AML-193 (cell line): ENCODE measurements around the gene CDC42.

Experiments used
- DNase-seq, 2 experiments: peaks; one replicate each; lab custom pipeline; 2025; lab: John Stamatoyannopoulos, UW

CDC42 gene

DNA sequence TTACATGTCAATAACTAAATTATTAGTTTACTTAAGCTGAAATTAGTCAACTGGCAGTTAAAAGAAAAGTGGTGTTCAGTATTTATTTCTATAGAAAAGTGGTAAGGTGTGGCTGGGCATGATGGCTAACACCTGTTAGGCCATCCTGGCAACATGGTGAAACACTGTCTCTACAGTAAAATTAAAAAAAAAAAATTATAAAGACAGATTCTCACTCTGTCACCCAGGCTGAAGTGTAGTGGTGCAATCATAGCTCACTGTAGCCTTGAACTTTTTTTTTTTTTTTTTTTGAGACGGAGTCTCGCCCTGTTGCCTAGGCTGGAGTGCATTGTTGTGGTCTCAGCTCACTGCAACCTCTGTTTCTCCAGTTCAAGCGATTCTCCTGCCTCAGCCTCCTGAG is 57.5 kb downstream of the CDC42 start:
- DNase-seq = no peak

- no peak for DNase-seq
These were observed 58.6 kb downstream of the CDC42 start for GRCh38 chr1:22111115-22111514.

DNA sequence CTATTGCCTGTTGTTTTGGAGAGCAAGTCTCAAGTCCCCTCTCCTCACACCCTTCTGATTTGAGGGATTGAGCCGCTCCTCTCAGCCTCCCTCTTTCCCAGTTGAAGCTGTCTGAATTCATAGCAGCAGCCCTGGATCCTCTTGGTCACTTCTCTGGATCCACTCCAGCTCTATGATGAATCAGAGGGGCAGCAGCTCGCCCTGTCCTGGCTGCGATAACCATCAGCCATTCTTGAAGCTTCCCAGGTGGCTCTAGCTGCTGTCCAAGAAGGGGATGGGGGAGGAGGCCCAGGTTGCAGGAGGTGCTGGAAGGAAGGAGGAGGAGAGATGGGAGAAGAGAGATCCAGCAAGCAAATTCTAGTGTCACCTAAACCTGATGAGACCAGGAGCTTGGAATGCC is 59.1 kb downstream of the CDC42 start:
- no peak for DNase-seq

DNA sequence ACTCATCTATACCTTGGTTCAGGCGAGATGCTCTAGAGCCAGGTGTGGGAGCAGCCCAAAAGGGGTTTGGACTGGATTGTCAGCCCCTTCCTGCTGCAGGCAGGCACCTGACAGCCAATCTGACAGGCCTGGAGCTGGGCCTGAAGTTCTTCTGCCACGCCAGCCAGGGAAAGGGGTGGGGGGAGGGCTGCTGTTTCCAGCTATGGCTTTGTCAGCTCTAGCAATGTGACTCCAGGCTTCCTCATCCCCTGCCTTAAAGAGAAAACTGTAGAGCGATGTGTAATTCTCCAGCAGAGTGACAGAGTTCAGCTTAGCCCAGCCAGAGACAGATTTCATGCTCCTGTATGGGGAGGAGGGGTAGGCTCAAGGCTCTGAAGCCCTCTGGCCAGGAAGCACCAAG is 60.0 kb downstream of the CDC42 start:
- no peak for DNase-seq

- DNase-seq = no peak
These were observed 61.8 kb downstream of the CDC42 start for GRCh38 chr1:22114083-22115012.

- no peak for DNase-seq
These were observed 62.8 kb downstream of the CDC42 start for GRCh38 chr1:22115286-22115685.

DNA sequence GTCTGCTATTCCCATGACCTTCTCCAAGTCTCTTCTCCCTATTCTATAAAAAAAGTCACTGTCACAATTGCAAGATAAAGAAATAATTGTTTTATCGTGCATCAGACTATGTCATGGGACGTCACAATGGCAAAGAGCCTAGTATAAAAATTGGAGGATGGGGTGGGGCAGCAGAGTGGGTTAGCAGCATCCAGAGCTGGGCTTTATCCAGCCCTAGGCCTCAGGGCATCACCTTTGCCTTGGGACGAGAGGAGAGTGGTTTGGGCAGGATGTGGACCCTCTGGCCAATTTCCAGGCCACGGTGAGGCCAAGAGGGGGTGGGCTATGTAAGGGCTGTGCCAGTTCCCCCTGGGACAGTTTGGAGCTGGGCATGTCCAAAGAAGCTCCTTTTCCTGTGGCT is 64.7 kb downstream of the CDC42 start:
- no peak for DNase-seq

DNA sequence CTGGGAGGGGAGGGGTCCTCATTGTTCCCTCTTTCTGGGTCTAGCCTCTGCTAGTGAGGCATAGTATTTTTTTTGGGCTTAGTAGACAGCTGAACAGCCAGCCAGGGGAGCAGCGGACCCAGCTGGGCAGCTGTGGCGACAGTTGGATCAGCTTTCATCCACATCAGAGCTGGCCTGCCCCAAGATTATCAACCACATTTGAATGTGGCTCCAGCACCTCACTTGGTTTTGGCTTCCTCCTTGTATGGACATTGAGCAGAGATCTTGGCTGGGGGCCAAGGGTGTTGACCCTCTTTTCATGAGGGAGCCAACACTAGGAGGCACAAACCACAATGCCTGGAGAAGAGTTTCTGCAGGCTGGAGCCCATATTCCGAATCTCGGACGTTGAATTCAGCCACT is 65.3 kb downstream of the CDC42 start:
- DNase-seq = no peak

- no peak for DNase-seq
These were observed 65.9 kb downstream of the CDC42 start for GRCh38 chr1:22118291-22118992.

DNA sequence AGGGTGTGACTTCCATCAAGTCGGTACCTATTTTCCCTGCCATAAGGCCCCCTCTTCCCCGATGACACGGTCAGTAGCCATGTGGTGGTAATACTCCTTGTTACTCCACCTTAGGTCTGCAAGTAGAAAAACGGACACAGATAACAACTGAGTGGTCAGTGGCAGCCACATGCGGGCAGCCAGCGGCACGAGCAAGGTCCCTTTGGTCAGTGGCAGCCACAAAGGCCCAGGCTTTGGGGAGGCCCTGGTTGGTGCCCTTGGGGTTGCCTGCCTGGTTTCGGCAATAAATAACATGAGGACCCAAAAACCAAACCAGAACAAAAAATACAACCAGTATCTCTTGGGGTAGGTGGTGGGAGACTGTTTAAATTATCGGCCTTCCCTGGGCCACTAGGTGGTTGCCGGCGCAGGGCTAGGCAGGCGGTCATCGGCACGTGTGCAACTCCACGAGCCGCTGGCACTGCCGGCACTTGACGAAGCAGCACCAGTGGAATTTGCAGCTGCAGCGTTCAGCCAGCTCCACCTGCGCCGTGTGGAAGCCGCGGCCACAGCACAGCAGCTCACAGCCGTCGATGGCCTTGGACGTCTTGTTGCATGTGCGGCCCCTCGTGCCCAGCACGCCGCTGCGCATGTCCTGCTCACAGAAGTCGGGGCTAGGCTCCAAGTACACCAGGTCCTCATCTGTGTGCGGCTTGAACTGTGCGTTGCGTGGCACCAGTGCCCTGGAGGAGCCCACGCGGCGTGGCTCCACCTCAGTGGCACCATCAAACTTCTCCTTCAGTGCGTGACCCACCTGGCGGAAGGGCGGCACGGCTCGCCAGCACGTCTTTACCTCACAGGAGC is 67.3 kb downstream of the CDC42 start:
- no peak for DNase-seq

DNA sequence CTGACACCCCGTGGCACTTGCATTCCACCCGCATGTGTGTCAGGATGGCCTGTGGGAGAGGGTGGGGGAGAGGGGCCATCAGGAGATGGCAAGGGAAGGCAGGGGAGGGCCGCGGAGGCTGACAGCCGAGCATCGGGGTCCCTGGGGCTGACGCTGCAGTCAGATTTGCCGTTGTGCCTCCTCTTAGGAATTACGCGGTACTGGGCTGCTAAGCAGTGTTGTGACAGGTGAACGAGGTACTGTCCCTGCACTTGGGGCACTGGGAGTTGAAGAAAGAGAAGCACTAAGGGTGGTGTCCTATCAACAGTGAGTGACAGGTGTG is 67.9 kb downstream of the CDC42 start:
- DNase-seq = no peak

DNA sequence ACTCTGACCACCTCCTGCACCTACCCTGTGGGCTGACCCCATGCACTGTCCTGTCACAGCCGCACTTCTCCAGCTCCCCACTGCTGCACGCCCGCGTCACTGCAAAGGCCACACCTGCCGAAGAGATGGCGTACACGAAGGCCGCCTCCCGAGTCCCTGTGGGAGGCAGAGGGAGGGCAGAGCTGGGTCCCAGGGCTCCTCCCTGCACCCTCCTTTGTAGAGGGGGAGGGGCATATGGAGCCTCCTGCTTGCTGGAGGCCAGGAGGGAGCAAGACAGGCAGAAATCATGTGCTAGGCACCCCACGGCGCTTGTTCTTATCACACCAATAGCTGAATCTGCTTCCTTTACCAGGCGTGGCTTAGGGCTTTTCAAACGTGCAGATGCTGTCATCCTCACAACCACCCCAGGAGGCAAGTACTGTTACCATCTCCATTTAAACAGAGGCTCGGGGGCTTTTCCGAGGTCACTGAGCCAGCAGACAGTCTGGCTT is 69.0 kb downstream of the CDC42 start:
- DNase-seq = no peak

DNA sequence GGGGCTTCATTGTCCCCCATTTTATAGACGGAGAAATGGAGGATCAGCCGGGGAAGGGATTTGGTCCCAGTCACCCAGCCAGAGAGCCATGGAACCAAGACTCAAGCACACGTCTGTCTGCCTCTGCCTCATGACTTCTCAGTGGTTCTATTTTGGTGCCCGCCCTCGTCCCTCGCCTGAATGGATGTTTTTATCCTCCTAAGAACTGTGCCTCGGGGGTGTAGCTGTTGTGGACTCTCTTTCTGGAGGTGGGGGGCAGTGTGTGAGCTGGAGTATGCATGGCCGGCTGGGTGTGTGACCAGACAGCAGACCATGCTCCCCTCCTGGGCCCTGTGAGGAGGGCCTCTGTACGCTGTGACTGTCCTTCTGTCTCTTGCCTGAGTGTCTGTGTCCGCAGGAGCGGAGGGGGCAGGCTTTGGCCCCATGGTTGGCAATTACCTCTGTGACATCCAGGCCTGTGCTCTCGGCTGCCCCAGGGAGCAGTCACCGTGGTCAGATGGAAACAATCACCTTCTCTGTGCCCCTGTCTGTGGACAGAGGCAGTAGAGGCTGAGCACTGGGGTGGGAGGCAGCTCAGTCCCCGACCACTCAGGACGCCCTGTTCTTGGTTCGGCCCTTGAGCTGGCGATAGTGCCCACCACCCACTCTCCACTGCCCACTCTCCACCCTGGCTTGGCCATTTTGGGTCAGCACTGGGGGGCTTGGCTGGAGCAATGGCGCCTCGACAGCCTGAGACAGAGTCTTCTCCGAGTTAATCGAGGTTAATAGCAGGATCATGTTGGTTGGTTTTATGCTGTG is 70.0 kb downstream of the CDC42 start:
- no peak for DNase-seq

DNA sequence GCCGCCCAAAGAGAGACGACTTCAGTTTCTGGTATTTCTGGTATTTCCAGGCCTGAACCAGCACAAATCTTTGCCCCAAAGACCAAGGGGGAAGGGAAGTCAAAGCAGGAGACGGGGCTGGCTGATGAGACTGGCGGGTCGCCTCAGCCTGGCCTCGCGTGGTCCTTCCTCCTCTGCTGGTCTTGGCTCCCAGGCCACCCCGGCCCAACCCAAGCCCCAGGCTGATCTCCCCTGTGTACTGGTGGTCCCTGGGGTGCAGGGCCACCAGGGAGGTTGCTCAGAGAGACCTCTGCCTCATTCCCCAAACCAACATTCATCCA is 70.5 kb downstream of the CDC42 start:
- DNase-seq = no peak

DNA sequence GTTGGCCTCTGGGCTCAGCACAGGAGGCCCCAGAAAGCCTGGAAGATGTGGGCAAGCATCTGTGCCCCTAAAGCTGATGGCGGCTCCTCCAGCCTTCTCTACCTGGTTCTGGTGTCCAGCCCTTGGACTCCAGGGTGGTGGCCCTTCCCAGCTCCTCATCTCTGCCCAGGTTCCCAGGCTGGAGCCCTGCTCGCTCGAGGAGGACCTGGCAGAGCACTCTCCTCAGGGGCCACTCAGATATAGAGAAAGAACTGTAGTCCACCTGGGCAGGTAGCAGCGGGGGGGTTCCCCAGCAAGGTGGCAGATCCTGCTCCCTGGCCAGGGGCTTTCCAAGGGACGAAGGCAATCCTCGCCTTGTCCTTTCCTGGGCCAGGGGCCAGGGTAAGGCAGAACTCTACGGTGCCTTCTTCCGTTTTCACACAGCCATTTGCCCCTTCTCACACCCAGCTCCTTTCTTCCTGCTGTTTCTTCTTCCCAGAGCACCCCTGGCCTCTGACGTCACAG is 71.4 kb downstream of the CDC42 start:
- no peak for DNase-seq

- DNase-seq = no peak
These were observed 72.2 kb downstream of the CDC42 start for GRCh38 chr1:22124592-22125229.

DNA sequence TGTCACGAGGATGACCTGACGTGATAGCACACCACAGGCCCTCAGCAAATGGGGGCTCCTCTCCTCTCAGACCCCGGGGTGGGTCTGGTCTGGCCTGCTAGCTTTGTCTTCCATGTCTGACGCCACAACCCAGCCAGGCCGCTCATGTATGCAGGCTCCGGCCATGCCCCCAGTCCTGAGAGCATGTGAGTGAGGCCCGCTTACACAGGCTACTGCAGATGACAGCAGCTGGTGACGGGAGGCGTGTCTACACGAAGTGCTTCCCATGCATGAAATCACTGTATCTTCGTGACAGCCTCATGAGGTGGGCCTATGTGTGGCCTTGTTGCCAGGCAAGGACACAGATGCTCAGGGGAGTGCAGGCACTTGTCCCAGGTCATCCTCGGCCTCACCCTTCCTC is 74.0 kb downstream of the CDC42 start:
- no peak for DNase-seq

- no peak for DNase-seq
These were observed 74.7 kb downstream of the CDC42 start for GRCh38 chr1:22127248-22127647.

GRCh38 chr1:22127731-22128130 is 75.2 kb downstream of the CDC42 start:
- DNase-seq = no peak

DNA sequence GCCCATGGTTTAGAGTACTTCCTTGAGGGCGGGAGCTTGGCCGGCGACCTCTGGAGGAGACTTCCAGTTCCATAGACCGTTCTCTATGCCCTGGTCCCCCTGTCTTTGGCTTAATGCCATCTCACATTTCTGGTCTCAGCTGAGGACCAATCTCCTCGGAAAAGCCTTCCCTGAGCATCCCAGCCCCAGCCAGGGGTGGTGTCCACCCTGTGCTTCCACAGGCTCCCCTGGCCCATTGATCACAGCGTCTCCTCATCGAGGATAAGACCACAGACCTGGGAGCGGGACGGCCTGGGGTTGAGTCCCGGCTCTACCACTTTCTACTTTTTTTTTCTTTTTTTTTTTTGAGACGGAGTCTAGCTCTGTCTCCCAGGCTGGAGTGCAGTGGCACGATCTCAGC is 75.9 kb downstream of the CDC42 start:
- no peak for DNase-seq

DNA sequence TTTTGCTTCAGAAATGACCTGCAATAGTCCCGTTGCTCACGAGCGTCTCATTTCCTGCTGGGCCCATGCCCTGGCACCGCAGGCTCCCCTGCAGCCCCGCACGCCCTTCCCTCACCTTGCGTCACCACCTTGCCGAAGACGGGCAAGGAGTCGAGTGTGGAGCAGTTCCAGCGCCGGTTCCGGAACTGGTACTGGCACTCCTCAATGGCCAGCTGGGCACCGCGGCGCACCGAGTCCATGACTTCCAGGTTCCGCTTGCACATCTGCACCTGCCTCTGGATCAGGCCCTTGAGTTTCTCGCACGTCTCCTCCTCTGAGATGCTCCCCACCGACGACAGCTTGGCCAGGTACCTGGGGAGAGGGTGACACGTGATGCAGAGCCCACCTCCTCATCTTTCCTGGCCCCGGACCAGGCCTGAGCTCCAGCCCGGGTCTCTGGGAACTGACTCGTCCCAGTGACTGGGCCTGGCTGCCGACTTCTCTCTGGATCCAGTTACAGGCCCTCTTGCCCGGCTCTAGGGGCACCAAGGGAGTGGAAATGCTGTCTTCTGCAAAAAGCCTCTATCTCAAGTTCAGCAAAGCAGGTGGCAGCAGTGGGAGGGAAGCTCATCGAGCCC is 77.1 kb downstream of the CDC42 start:
- DNase-seq = no peak
